ENCODE measurements around the gene IL15RA. TPM values are rescaled to one million over a fixed set of nuclear protein-coding genes. Genes with fewer than 3 reads are reported as not detected.

Gene IL15RA
- total RNA-seq, 1 experiment from 2014 or later: 15.5 TPM

GRCh38 chr10:5992398-5992797, 15.1 kb upstream of the IL15RA start:
- ChIA-PET CTCF (no interaction called here), POLR2A (ENCODE audit: unreplicated experiment) (no interaction called here)
- TF ChIP-seq EZH2 (IDR thresholded peaks at IDR 0.05; ENCODE audit: low read depth): no peak
- TF ChIP-seq CTCF (conservative IDR thresholded peaks at IDR 0.05): no peak
- no peak overlapping the region for H3K27ac ChIP-seq
- H3K4me1 ChIP-seq (replicated peaks; ENCODE audit: insufficient read depth): no peaks in the 10 kb centered on the region
- intact Hi-C loops (cut with micrococcal nuclease; ENCODE audit: unreplicated experiment): no loop called here
- no peaks in the 10 kb centered on the region for H3K36me3 ChIP-seq (ENCODE audit: low read depth)
- no peak overlapping the region for H2AFZ ChIP-seq
- DNase-seq: no peak
- no TSS peak for BruUV-seq (replicated peaks)
- no peaks in the 10 kb centered on the region for H3K79me2 ChIP-seq (ENCODE audit: low read depth)
- H3K4me2 ChIP-seq: no peak overlapping the region
- H3F3A ChIP-seq (ENCODE audit: insufficient read depth, low read depth): no peaks in the 10 kb centered on the region
- H3K27me3 ChIP-seq (ENCODE audit: insufficient read depth, low read depth): no peaks in the 10 kb centered on the region
- no peaks in the 10 kb centered on the region for H3K9me3 ChIP-seq (ENCODE audit: insufficient read depth, low read depth)
- H3K9me2 ChIP-seq (ENCODE audit: insufficient read depth): no peaks in the 10 kb centered on the region
- H3K4me3 ChIP-seq: no peak overlapping the region
- H4K20me1 ChIP-seq (ENCODE audit: insufficient read depth): no peaks in the 10 kb centered on the region

GRCh38 chr10:5991708-5992107, 14.4 kb upstream of the IL15RA start:
- Histone ChIP-seq H3F3A (ENCODE audit: insufficient read depth, low read depth) (no peaks in the 10 kb centered on the region), H3K36me3 (ENCODE audit: low read depth) (no peaks in the 10 kb centered on the region), H3K9me3 (ENCODE audit: insufficient read depth, low read depth) (no peaks in the 10 kb centered on the region), H3K27me3 (ENCODE audit: insufficient read depth, low read depth) (no peaks in the 10 kb centered on the region), H2AFZ (no peak overlapping the region), H3K27ac (no peak overlapping the region), H3K79me2 (ENCODE audit: low read depth) (no peaks in the 10 kb centered on the region), H3K4me1 (replicated peaks; ENCODE audit: insufficient read depth) (no peaks in the 10 kb centered on the region), H3K4me3 (no peak overlapping the region), H3K9me2 (ENCODE audit: insufficient read depth) (no peaks in the 10 kb centered on the region), H4K20me1 (ENCODE audit: insufficient read depth) (no peaks in the 10 kb centered on the region), H3K4me2 (no peak overlapping the region)
- TF ChIP-seq EZH2 (IDR thresholded peaks at IDR 0.05; ENCODE audit: low read depth) (no peak), CTCF (conservative IDR thresholded peaks at IDR 0.05) (no peak)
- intact Hi-C loops (cut with micrococcal nuclease; ENCODE audit: unreplicated experiment): no loop called here
- ChIA-PET CTCF (interaction anchor here (0.6 kb wide), 1 partner anchor 144 kb away, joined by 3 read pairs; no protein-coding TSS in a partner anchor), POLR2A (ENCODE audit: unreplicated experiment) (no interaction called here)
- DNase-seq: no peak
- BruUV-seq (replicated peaks): no TSS peak

- ChIA-PET POLR2A (ENCODE audit: unreplicated experiment) (no interaction called here), CTCF (no interaction called here)
- Histone ChIP-seq H3K79me2 (ENCODE audit: low read depth) (no peaks in the 10 kb centered on the region), H3K4me2 (no peak overlapping the region), H3F3A (ENCODE audit: insufficient read depth, low read depth) (no peaks in the 10 kb centered on the region), H3K27me3 (ENCODE audit: insufficient read depth, low read depth) (no peaks in the 10 kb centered on the region), H3K27ac (no peak overlapping the region), H3K36me3 (ENCODE audit: low read depth) (no peaks in the 10 kb centered on the region), H2AFZ (no peak overlapping the region), H4K20me1 (ENCODE audit: insufficient read depth) (no peaks in the 10 kb centered on the region), H3K9me3 (ENCODE audit: insufficient read depth, low read depth) (no peaks in the 10 kb centered on the region), H3K4me3 (no peak overlapping the region), H3K4me1 (replicated peaks; ENCODE audit: insufficient read depth) (no peaks in the 10 kb centered on the region), H3K9me2 (ENCODE audit: insufficient read depth) (no peaks in the 10 kb centered on the region)
- no peak for DNase-seq
- TF ChIP-seq EZH2 (IDR thresholded peaks at IDR 0.05; ENCODE audit: low read depth): no peak
- TF ChIP-seq CTCF (conservative IDR thresholded peaks at IDR 0.05): no peak
- intact Hi-C loops (cut with micrococcal nuclease; ENCODE audit: unreplicated experiment): no loop called here
- no TSS peak for BruUV-seq (replicated peaks)
Observed at GRCh38 chr10:5989756-5990155, 12.4 kb upstream of the IL15RA start.
